ENCODE results near the gene CDC25B. TPM values are rescaled to one million over a fixed set of nuclear protein-coding genes. Genes with fewer than 3 reads are reported as not detected.
A peak's percentile ranks its signal among the peaks of the same experiment; 100 is the strongest.
"Not testable (repeated sequence)": the region's sequence is repeated elsewhere in the genome, so short reads cannot be mapped to it uniquely, and the experiment has no call there.

CDC25B gene
- total and polyA plus RNA-seq, 10 of the 15 experiments (the other 5 are each of a cell fraction or from before 2014, with no cell fraction given): 4.6 to 58.8 (median 24.6) TPM

GRCh38 chr20:3843490-3843889 lies 47.4 kb downstream of the CDC25B start (continued):
- TF ChIP-seq ZBTB4 (CRISPR knock-in tag; IDR thresholded peaks at IDR 0.05) (no peak), ZNF622 (IDR thresholded peaks at IDR 0.05) (no peak), SKIL (IDR thresholded peaks at IDR 0.05; ENCODE audit: low read depth, poor library complexity, severe bottlenecking) (no peak), ZBTB40 (IDR thresholded peaks at IDR 0.05; ENCODE audit: borderline replicate concordance) (no peak), IRF4 (IDR thresholded peaks at IDR 0.05; ENCODE audit: low read depth, low read length) (no peak), SPI1 (IDR thresholded peaks at IDR 0.05; ENCODE audit: borderline replicate concordance, insufficient read depth, low read depth, low read length) (no peak), HDAC6 (IDR thresholded peaks at IDR 0.05; ENCODE audit: unreplicated experiment) (no peak), TBL1XR1 (IDR thresholded peaks at IDR 0.05; ENCODE audit: low read depth, low read length) (no peak), MLLT1 (IDR thresholded peaks at IDR 0.05) (no peak)

GRCh38 chr20:3843990-3844619 lies 48.0 kb downstream of the CDC25B start:
- H2AFZ ChIP-seq (ENCODE audit: control insufficient read depth, low read depth, low read length); H4K20me1 ChIP-seq (ENCODE audit: control insufficient read depth, insufficient read depth); H3K36me3 ChIP-seq (ENCODE audit: control insufficient read depth in 2 of 2, insufficient read depth in 2 of 2, low read length in 1 of 2); in situ Hi-C loops (cut with MboI); H3K27me3 ChIP-seq (replicated peaks in 1 of 2; ENCODE audit: control insufficient read depth in 2 of 2, insufficient read depth in 2 of 2, low read length in 1 of 2); H3K9me3 ChIP-seq (replicated peaks; ENCODE audit: control insufficient read depth, insufficient read depth, low read length); DNase-seq (ENCODE audit: low read depth, low spot score); ATAC-seq; FAIRE-seq; intact Hi-C loops (cut with micrococcal nuclease; ENCODE audit: unreplicated experiment); H3K4me3 ChIP-seq; H3K9ac ChIP-seq (ENCODE audit: control insufficient read depth, insufficient read depth, low read length); H3K4me2 ChIP-seq (ENCODE audit: control insufficient read depth, insufficient read depth); BruUV-seq (replicated peaks): not testable (repeated sequence)
- H3K4me1 ChIP-seq (ENCODE audit: control insufficient read depth, insufficient read depth, low read length): peaks cover 13% of the 10 kb centered on the region
- 88% methylated on average over 9 of the region's 9 CpGs for WGBS (ENCODE audit: insufficient coverage, insufficient replicate concordance, low lambda C conversion rate, missing lambda C conversion rate)
- peaks cover 26% of the 10 kb centered on the region for H3K79me2 ChIP-seq (ENCODE audit: control insufficient read depth, insufficient read depth, low read length)
- SMC1A ChIA-PET (ENCODE audit: uncharacterized antibody, unreplicated experiment): interaction anchor here (1.3 to 1.7 kb wide), 4 partner anchors 9 to 55 kb away, joined by 3 to 9 read pairs (median 4); no protein-coding TSS in a partner anchor
- peak overlapping the region; percentile 12; the same call in 1 of the 2 replicates for H3K27ac ChIP-seq (ENCODE audit: control insufficient read depth, insufficient read depth)
- RAD21 ChIA-PET (ENCODE audit: unreplicated experiment): interaction anchor here (1.5 kb wide), 1 partner anchor 58 kb away, joined by 3 read pairs; the partner anchor contains the start of gene CENPB
- POLR2A ChIA-PET: interaction anchor here (1.4 to 1.6 kb wide), 2 partner anchors 23 to 58 kb away, joined by 3 to 17 read pairs; partner anchors contain the start of genes AP5S1 and CENPB
- CTCF ChIA-PET: interaction anchor here (0.7 to 1.7 kb wide), 4 partner anchors 11 to 99 kb away, joined by 3 to 17 read pairs (median 4); no protein-coding TSS in a partner anchor

Data from GM12878 (cell line).